GM21717 (cell line): ENCODE data around the gene SMIM41.

Experiments used
- ATAC-seq: cut with Tn5 transposase; IDR thresholded peaks from one replicate; pipeline ENCODE4 v1.9.1; 2021; ENCODE audit warnings: mild to moderate bottlenecking, moderate library complexity; ENCODE audit not compliant: unreplicated experiment

SMIM41 gene

DNA sequence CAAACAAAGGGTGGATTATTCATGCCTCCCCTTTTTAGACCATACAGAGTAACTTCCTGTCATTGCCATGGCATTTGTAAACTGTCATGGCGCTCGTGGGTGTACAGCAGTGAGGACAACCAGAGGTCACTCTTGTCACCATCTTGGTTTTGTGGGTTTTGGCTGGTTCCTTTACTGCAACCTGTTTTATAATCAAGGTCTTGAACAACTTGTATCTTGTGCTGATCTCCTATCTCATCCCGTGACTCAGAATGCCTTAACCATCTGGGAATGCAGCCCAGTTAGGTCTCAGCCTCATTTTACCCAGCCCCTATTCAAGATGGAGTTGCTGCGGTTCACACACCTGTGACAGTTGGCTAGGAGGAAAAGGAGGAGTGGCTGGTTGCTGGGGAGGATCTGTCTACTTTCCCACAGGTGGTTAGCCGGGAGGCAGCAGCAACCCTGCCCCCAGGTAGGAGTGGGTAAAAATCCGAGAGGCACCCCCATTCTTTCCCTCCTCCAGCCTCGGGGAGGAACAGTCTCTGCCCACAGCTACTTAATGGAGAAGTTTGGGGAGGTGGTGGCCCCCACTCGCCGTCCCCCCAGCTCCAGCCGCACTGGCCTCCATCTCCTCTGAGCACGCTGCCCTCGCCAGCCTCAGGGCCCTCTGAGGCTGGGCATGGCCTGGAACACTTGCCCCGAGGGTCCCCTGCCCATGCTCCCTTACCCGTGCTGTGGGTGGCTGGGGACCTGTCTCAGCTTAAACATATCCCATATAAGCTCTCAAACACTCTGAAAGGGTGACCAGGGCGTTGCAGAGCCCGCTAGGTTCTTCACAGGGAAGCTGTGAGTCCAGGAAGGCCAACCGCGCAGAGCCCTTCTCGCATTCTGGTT, 41.7 kb downstream of the SMIM41 start:
- ATAC-seq: no peak

DNA sequence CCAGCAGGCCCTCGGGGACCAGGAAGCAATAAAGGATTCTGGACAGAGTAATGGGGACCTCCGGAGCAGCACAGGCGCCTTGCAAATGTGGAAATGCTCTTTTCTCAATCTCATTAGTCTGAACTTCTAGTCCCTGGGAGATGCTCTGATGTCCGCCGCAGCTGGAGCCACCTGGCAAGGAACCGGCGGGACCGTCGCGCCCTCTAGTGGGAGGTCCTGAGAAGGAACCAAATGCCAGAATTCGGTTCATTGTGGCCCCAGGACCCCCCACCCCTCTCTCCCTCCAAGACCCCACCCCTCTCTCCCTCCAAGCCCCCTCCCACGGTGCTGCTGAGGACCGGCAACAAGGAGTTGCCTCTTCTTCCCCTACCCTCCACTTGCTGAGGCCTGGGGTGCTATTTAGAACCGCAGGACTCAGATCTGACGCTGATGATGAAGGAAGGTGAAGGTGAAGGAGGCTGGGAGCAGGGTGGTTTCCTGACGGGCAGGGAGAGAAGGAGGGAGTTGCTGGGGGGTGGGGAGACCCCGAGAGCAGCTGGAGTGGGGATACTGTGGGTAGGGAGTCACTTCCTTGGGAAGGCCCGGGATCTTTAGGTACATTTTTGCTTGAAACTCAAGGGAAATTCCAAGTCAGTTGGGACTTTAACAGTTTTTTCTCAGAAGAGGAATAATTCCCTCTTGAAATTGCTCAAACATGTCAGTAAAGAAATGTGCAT, 42.5 kb downstream of the SMIM41 start:
- no peak for ATAC-seq

DNA sequence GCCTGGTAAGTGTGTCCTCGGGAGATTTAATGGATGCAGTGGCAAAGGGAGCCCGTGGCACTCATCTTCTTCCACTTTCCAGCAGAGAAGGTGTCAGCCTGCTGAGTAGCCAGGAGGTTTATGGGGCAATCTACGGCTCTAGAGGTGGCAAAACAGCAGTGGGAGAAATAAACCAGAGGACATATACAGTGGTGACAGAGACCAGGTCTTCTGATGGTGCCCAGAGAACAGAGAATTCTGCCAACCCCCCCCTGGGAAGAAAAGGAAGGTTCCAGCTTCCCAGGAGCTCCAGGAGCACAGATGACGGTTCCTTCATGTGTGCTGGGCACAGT, 43.0 kb downstream of the SMIM41 start:
- ATAC-seq: no peak

DNA sequence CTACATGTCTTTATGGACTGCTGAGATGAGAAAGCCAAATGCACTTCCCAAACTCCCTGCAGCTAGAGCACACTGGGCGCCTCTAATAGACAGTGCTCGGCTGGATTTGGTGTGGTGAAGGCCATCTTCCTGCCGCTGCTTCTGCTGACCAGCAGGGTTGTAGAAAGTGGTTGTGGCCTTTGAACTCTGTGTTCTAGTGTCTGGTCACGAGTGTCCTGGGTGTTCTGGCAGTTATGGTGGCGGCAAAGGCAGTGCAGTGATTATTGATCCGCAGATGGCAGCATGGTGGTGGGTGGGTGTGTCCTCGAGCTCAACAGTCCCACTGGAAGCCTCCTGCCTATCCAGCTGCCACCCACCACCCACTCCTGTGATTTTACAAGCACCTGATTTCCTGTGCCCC, 43.4 kb downstream of the SMIM41 start:
- ATAC-seq: no peak

DNA sequence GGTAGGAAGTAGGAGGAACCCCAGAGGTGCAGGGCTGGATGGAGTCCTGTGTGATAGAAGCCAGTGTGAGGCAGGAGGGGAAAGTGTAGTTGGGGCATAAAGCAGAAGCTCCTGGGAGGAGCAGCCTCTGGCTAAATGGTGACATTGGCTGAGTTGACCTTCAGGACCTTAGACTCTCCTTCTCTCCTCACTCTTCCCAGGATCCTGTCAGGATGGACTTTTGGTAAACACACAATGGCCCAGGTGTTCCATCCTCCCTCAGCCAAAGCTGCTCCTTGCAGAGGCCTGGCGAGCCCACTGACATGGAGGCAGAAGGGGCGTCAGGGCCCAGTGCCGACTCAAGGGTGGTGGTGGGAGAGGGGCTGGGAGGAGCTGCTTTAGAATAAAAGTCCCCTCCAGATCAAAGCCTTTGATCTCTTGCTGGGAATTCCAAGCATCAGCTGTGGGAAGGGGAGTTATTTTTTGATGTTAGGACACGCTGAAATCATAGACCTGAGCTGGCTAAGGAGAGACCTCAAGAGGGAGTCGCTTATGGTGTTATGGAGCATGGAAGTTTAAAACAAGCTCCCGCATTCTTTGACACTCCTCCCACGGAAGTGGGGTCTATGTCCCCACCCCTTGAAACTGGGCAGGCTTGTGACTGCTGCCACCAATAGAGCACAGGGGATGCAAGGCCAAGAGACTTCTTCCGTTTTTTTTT, 44.1 kb downstream of the SMIM41 start:
- ATAC-seq: no peak

DNA sequence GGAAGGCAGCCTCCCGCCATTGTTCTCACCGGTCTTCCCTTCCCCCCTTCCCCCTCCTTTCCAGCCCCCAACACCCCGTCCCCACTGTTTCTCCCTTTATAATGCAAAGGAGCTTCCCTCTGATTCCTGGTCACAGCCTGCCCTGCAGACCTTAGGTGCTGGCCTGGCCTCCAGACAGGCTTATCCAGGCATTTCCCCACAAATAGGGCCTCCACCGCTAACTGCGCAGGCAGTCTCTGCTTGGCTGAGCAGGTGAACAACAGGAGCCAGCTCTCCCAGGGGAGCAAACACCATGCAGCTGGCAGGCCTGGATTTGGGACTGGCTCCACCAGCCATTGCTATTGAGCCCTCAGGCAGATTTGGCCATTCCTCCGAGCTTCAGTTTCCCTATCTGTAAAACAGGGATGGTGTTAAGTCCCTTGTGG, 46.0 kb downstream of the SMIM41 start:
- no peak for ATAC-seq

DNA sequence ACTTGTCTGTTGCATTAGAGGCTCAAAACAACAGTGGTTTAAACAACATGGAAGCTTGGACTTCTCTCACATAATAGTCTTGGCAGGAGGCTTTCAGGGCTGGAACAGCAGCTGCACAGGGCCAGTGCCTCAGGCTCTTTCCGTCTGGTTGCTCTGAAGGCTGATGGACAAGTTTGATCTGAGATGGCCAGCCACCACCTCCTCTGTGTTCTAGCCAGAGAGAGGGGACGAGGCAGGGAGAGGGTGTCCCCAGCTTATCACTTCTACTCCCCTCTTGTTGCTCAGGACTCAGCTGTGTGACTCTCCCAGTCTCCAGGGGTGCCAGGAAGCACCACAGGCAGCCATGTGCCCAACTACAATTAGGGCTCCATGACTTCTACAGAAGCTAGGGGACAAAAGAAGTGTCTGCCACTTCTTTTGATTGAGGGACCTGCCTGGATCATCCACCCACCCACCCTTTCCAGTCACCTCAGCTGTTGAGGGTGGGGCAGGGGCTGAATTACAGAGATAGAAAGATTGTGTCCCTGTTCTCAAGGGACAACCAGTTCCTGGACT, 46.6 kb downstream of the SMIM41 start:
- no peak for ATAC-seq

DNA sequence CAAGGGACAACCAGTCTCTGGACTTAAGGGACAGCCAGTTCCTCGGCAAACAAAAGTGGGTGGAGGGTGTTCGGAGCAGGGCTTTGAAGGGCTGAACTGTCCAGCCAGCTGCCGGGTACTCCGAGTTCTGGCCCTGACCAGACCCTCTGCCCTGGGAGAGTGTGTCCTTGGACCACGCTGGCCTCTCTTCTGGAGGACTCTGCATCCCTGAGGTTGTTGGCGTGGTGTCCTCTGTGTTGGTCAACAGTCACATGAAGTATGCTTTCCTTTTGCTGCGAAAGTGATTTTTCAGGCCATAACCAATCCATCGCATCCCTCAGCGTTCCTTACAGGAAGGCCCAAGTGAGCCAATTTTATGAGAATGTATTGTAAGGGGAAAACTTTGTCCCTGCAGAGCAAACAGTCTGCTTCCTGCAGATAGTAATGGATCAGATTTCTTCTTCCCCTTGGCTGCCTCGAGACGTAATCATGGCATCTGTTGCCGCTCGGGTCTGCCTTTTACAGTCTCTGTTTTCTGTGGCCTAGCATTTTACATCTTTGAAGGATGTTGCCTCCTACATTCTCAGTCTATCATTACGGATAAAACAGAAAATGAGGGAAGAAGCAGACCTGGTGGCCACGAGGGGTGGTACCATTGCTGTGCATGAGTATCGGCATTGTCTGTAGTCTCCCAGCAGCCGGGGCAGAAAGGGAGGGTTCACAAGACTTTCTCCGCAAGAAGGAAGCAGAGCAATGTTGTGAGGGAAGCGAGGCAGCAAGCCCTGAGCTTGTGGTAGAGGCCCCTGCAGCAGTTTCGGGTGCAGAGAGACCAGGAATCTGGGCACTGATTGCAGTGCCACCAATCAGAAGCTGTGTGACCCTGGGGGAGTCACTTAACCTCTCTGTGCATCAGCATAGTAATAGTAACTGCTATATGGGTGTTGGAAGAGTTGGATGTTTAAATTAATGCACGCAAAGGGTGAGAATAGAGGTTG, 47.4 kb downstream of the SMIM41 start:
- ATAC-seq: no peak

DNA sequence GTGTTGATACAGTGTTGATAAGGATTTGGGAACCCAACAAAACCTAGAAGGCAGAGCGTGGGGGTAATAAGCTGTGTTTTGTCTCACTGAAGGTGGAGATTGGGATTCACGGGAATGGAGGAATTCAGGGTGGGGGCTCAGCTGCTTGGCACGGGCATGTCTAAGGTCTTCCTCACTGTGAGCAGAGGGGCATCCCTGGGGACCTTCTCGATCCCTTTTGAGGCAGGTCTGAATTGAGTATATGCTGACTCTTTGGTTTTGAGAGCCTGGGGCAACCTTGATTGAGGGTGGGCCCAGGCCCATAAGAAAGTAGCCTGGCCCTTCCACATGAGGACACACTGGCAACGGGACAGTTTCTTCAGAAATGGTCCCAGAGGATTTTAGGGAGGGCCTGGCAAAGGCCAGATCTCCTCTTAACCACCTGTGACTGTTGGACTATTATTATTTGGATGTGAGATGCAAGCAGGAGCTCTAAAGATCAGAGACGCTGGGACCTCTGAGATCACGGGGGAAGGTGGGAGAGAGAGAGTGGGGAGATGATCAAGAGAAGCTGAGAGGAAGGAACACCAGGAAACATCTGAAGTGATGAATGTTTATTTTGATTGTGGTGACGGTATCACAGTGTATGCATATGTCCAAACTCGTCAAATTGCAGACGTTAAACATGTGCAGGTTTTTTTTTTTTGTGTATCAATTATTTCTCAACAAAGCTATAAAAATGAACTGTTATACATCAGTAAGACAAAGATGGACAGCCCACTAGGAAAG, 48.4 kb downstream of the SMIM41 start:
- no peak for ATAC-seq

DNA sequence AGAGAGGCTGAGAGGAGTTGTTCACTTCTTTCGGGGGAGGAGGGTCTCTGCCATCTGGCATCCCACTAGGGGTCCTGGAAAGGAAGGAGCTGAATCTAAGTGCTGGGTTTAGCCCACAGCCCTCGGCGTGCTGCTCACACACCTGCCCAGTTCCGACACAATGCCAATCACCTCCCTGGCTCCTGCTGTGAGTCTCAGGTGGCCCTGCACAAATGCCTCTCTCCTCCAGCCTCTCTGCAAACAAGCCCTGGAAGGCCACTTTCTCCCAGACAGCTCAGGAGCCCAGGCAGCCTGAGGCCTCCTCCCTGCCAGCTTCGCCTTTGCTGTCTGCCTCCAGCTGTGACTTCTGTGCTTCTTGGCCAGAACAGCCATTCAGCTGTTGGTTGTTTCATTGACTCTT, 51.2 kb downstream of the SMIM41 start:
- no peak for ATAC-seq

DNA sequence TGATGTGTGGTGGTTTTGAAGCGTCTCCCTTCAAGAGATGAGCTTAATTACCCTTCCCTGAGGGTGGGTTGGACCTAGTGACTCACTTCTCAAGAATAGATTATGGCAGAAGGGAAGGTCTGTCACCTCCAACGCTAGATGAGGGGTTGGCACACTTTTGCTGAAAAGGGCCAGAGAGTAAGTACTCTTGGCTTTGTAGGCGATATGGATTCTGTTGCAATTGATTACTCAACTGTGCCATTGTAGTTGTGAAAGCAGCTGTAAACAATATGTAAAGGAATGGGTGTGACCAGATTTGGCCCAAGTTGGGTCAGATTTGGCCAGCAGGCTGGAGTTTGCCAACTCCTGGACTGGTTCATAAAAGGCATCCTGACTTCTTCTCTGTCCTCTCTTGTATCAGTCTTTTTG, 53.3 kb downstream of the SMIM41 start:
- no peak for ATAC-seq

DNA sequence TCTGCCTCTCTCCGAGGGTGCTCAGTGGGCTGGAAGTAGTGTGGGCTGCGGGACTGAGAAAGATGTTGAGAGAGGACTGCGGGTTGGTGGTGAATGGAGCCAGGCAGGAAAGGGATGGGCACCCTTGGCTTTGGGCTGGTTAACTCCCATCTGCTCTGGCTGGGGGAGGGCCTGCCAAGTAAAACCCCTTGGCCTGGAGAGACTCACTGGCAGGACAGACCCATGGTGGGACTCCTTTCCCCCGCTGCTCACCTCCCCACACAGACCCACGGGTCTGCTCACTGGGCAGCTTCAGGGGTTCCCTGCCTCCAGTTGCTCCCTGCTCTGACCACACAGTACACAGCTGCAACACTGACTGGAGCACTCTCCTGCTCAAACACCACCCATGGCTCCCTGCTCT, 58.2 kb downstream of the SMIM41 start:
- no peak for ATAC-seq

DNA sequence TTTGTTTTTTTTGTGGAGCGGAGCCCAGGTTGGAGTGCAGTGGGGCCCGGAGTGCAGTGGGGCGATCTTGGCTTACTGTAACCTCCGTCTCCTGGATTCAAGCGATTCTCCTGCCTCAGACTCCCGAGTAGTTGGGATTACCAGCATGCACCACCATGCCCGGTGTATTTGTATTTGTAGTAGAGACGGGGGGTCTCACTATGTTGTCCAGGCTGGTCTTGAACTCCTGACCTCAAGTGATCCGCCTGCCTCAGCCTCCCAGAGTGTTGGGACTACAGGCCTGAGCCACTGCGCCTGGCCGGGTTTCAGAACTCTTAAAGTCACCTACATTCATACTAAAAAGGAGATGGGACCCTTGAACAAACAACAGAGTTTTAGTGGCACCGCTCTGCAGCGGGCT, 59.6 kb downstream of the SMIM41 start:
- ATAC-seq: no peak

DNA sequence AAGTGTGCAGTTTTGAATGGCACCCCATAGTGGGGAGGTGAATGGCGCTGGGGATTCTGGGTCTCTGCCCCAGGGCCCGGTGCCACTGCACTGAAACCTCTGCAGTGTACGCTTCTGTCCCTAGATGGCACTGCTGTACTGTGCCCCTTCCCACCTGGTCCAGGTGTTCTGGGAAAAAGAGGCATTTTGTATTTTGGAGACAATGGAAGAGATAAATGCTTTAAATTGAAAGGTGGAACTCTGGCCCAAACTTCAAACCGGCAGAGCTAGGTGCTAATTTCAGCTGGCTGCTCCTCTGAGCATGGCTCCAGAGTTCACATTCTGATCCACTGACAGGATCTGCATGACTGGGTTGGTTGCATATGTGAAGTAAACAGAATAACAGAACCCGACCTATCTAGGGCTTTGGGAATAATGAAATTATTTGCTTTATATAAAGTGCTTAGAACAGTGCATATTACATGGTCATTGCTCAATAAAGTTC, 60.1 kb downstream of the SMIM41 start:
- ATAC-seq: no peak

DNA sequence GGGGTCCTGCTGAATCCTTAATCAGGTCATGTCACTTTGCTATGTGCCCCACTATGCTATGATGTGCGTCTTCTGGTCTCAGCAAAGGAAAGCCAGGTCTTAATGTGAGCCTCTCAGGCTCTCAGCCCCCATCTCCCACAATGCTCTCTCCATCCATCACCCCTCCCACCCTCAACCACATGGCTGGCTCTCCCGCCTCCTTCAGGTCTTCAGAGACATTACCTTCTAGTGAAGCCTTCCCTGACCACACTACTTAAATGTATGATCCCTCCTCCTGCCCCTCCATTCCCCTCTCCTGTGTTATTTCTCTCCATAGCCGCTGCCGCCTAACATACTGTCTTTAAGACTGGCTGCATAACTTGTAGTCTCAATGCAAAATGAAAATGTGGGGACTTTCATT, 61.8 kb downstream of the SMIM41 start:
- no peak for ATAC-seq

DNA sequence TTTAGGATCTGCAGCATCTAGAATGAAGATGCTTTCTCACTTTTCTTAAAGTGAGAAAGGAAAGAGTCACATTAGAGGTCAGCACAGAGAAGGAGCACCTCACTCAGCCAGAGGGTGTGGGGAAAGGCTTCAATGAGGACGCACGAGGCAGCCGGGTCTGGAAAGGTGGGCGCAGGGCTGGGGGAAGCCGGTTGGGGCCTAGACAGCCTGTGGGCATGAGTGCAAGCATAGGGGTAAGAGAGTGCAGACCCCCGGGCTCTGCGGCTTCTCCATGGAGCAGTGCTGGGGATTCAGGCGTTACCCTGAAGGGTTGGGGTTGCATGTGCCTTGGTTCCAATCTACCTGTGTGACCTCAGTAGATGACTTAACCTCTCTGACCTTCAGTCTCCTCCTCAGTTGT, 62.4 kb downstream of the SMIM41 start:
- no peak for ATAC-seq

DNA sequence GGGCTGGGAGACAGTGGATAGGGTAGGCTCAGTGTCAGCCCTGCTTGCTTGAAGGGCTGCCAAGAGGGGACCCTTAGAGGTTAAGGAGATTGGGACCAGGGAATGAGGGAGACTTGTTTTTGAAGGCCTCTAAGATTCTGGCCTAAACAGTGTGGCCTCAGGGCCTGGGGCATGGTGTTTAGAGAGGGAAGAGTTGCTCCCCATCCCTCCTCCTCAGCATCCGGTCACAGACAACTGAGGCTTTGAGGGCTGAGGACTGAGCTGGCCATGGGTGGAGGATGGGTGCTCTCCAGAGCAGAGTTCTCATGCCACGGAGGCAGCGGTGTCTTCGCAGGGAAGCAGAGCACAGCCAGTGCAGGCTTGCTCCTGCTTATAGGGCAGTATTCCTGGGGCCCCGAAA, 62.9 kb downstream of the SMIM41 start:
- ATAC-seq: no peak

DNA sequence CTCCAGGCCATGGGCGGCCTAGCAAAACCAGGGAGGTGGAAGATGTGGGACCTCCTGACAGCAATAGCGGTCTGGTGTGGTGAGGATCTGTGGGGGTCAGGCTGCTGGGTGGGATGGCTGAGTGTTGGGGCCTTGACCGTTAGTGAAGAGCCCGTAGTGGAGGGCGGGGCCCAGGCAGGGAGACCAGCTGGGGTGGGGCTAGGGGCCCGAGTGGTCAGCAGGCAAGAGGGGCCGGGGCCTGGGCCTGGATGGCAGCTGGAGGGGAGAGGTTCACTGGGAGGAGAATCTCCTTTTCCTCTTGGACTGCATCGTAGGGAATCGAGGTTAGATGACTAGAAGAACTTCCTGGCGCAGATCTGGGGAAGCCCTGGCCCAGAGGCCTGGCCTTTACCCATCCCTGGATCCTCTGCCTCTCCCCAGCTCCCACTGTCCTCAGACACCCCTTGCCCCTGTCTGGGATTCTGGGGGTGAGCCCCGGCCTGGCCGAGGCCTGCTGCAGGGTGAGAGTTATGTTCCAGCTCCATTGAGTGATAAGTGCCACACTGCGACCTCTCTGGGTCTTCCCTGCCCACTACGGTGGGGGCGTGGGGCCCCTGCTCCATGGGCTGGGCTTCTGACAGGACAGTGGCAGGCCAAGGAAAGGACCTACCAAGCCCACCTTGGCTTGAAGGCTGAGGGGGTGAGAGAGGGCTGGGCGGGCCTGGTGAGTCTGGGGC, 65.2 kb downstream of the SMIM41 start:
- ATAC-seq: no peak
